Erythroblast (primary cell): ENCODE measurements around the gene TPK1.

Source experiments
- GATA1 ChIP-seq: IDR thresholded peaks from 2 replicates; pipeline ENCODE4 v1.6.1; 2011; ENCODE audit warnings: low read depth, mild to moderate bottlenecking, control low read depth, low read length, moderate library complexity
- POLR2A ChIP-seq: IDR thresholded peaks from 2 replicates; pipeline ENCODE4 v1.6.1; 2011; ENCODE audit warnings: mild to moderate bottlenecking, low read length

GRCh38 chr7:144408121-144408520, 427.7 kb downstream of the TPK1 start:
- no peak for TF ChIP-seq POLR2A
- no peak for TF ChIP-seq GATA1
